Heart right ventricle (tissue), 16 donors: Measurements from ENCODE around the gene SPC24. TPM values are rescaled to one million over a fixed set of nuclear protein-coding genes. Genes with fewer than 3 reads are reported as not detected.
A peak's percentile ranks its signal among the peaks of the same experiment; 100 is the strongest.

Experiments used
- ATAC-seq, 8 donors: fragments of 200-7000 bp; cut with Tn5 transposase; one replicate each; pipeline ENCODE4 v1.9.1; 2020; ENCODE audit warnings: mild to moderate bottlenecking in 8 of 8, moderate library complexity in 8 of 8, moderate number of reproducible peaks in 1 of 8
- DNase-seq, 2 donors: peaks; one replicate each; pipeline ENCODE4 v3.0.0-alpha.2; 2020
- H3K27ac ChIP-seq, 10 donors: fragments of 200-600 bp; sonication (generic) in 2 of 10; one replicate each; pipeline versions ENCODE4 v1.5.0 to v1.8.0; 2020 to 2022; ENCODE audit warnings: mild to moderate bottlenecking in 3 of 10
- H3K27me3 ChIP-seq, 7 donors: fragments of 200-600 bp; one replicate each; pipeline ENCODE4 v1.8.0; 2021 to 2022; ENCODE audit warnings: mild to moderate bottlenecking in 2 of 7
- H3K36me3 ChIP-seq, 9 donors: fragments of 200-600 bp; sonication (generic) in 1 of 9; one replicate each; pipeline versions ENCODE4 v1.5.0 to v1.8.0; 2020 to 2022; ENCODE audit warnings: mild to moderate bottlenecking in 2 of 9
- H3K4me1 ChIP-seq, 9 donors: fragments of 200-600 bp; sonication (generic) in 1 of 9; one replicate each; pipeline versions ENCODE4 v1.5.0 to v1.8.0; 2020 to 2022; ENCODE audit warnings: mild to moderate bottlenecking in 4 of 9
- H3K4me3 ChIP-seq, 10 donors: fragments of 200-600 bp; sonication (generic) in 2 of 10; one replicate each; pipeline versions ENCODE4 v1.5.0 to v1.8.0; 2020 to 2022; ENCODE audit warnings: mild to moderate bottlenecking in 7 of 10, moderate library complexity in 2 of 10
- H3K9me3 ChIP-seq, 11 donors: fragments of 200-600 bp in 10 of 11; sonication (generic) in 2 of 11; one replicate each; pipeline versions ENCODE4 v1.5.0 to v1.8.0; 2013 to 2022; ENCODE audit warnings: mild to moderate bottlenecking in 2 of 11, control low read depth in 1 of 11, moderate library complexity in 1 of 11
- CTCF ChIP-seq, 9 donors: fragments of 200-600 bp; sonication (generic) in 2 of 9; IDR thresholded peaks; one replicate each; pipeline versions ENCODE4 v1.5.0 to v1.8.0; 2021 to 2022; ENCODE audit warnings: antibody characterized with exemption in 9 of 9, mild to moderate bottlenecking in 5 of 9, moderate library complexity in 1 of 9
- WGBS, 2 donors: extraction: QIAGEN DNeasy Blood & Tissue Kit; methylation state at CpG; one replicate each; pipeline ENCODE4 v1.1.7; 2013; ENCODE audit warnings: inconsistent platforms in 1 of 2; 5-methylcytosine and 5-hydroxymethylcytosine counted together
- intact Hi-C, 10 donors: fragments of 100-400 bp; cut with DNase I; formaldehyde crosslinking; loops; one replicate each; pipeline versions ENCODE4 v1.11.1 to v1.14.2; 2022
- polyA plus RNA-seq, 2 donors: library from polyadenylated mRNA; stranded (reverse); fragments of 200-250 nt; gene quantifications; one replicate each; pipeline ENCODE4 v1.2.3, GENCODE V29; 2013
- total RNA-seq, 10 donors: library from RNA; stranded (reverse); fragmentation: NEBNext Ultra II Directional in 3 of 10; extraction: Animal tissue kit (Norgen Biotek cat#: 25700) in 3 of 10; gene quantifications; one replicate each; pipeline versions ENCODE4 v1.2.1 to v1.2.4, GENCODE V29; 2021 to 2023
- donor health status: Arrhythmogenic right ventricular cardiomyopathy.
- donor health status: ischemic (EF 13 %, LVEDD 7.1; RV severe dilation, severe dysfunction).
- donor health status: healthy with polysubstance abuse.
- donor health status: DM: no; HTN: yes; CAD: no.
- donor health status: DM: no; HTN: no; CAD: no.
- donor health status: ischemic (EF 25% LVEDD 6.9; RV normal size, moderate dysfunction).
- donor health status: ischemic (EF 25% LVEDD 5.7; RV mildly dilated, moderate dysfunction).
- donor health status: healthy.
- donor health status: DM: yes; HTN: yes; CAD: no.
- donor health status: Ischemic cardiomyopathy.
- donor health status: ischemic (EF 35%, LVEDD 5.7; RV mildly dilated, moderate dysfunction).
- donor health status: nonischemic (EF 11% LVEDD 7.7; RV severe dilation, severe dysfunction).
- donor health status: DM: yes; HTN: yes; CAD: no.
- donor health status: PGD.
- donor health status: ischemic (EF 29% LVEDD 5.4; RV normal size, mild dysfunction).
- donor health status: nonischemic (EF 23%, LVEDD 6.1; RV moderate dilation, normal function).

Gene SPC24
- total and polyA plus RNA-seq, 12 donors: 0.93 to 8.5 (median 3.2) TPM

DNA sequence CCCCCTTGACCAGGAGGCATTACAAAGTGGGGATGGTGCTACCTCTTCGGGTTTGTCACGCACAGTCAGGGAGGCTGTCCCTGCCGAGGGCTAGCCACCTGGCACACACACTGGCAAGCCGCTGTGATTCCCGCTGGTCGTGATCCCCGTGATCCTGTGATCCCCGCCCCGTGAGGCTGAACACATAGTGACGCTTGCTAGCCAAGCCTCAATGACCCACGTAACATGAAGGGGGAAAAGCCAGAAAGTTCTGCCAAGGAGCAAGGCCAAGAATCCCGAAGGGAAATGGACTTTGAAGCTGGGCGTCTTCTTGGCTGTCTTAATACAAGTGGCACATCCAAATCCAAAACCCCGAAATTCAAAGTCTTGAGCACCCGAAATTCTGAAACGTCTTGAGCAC, 52.6 kb downstream of the SPC24 start:
- TF ChIP-seq CTCF (IDR thresholded peaks at IDR 0.05): no peak
- H3K27me3 ChIP-seq: no peaks in the 10 kb centered on the region
- H3K36me3 ChIP-seq: peaks cover 0 to 100% (median 31%) of the 10 kb centered on the region in 9 donors
- no peak overlapping the region for H3K27ac ChIP-seq
- intact Hi-C loops: loop anchor here in 2 of 10 donors (5.0 to 10.0 kb wide), 2 partner anchors 66 to 68 kb away; no protein-coding TSS in a partner anchor
- WGBS, 2 donors: 86 to 90% methylated on average over 16 of the region's 16 CpGs
- H3K4me1 ChIP-seq: peaks cover 0 to 18% (median 6%) of the 10 kb centered on the region in 9 donors
- DNase-seq (no peak), ATAC-seq (peak in 2 of 8 donors; percentile 25 to 38)
- H3K4me3 ChIP-seq: no peak overlapping the region
- H3K9me3 ChIP-seq: peaks cover 0 to 11% (median 4%) of the 10 kb centered on the region in 11 donors

DNA sequence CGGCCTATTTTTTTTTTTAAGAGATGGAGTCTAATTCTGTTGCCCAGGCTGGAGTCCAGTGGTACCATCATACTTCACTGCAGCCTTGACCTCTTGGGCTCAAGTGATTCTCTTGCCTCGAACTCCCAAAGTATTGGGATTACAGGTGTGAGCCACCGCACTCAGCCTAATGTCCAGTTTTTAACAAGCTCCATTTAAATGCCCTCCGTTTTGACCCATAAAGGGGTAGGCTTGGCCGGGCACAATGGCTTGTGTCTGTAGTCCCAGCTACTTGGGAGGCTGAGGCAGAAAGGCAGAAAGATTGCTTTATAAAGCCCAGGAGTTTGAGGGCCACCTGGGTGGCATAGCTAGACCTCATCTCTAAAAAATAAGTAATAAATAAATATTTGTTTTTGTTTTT, 54.5 kb downstream of the SPC24 start:
- intact Hi-C loops: loop anchor here in 2 of 10 donors (5.0 to 10.0 kb wide), 2 partner anchors 64 to 66 kb away; no protein-coding TSS in a partner anchor
- no peak for ATAC-seq
- WGBS, 2 donors: 92 to 97% methylated on average over 5 of the region's 5 CpGs
- TF ChIP-seq CTCF (IDR thresholded peaks at IDR 0.05): no peak
- Histone ChIP-seq H3K27ac (no peak overlapping the region), H3K4me3 (no peak overlapping the region), H3K4me1 (peaks cover 0 to 31% (median 17%) of the 10 kb centered on the region in 9 donors), H3K9me3 (peaks cover 0 to 11% (median 4%) of the 10 kb centered on the region in 11 donors), H3K27me3 (no peaks in the 10 kb centered on the region), H3K36me3 (peaks cover 0 to 87% (median 17%) of the 10 kb centered on the region in 9 donors)
- DNase-seq: no peak

- Histone ChIP-seq H3K4me1 (peaks cover 4 to 41% (median 26%) of the 10 kb centered on the region in 9 donors), H3K4me3 (no peak overlapping the region), H3K27ac (peak overlapping the region in 4 of 10 donors; percentile 1 to 45 (median 20)), H3K9me3 (peaks cover 0 to 11% (median 4%) of the 10 kb centered on the region in 11 donors), H3K27me3 (no peaks in the 10 kb centered on the region), H3K36me3 (peaks cover 0 to 79% (median 15%) of the 10 kb centered on the region in 9 donors)
- DNase-seq (no peak), ATAC-seq (no peak)
- intact Hi-C loops: loop anchor here in 2 of 10 donors (5.0 to 10.0 kb wide), 2 partner anchors 63 to 65 kb away; no protein-coding TSS in a partner anchor
- WGBS, 2 donors: 59 to 62% methylated on average over 12 of the region's 12 CpGs
- no peak for TF ChIP-seq CTCF (IDR thresholded peaks at IDR 0.05)
Measured at GRCh38 chr19:11100049-11100448, 55.5 kb downstream of the SPC24 start.

GRCh38 chr19:11098861-11099260, 56.7 kb downstream of the SPC24 start:
- TF ChIP-seq CTCF (IDR thresholded peaks at IDR 0.05): no peak
- no peak for ATAC-seq
- no peak for DNase-seq
- no peak overlapping the region for H3K4me3 ChIP-seq
- intact Hi-C loops: no loop called here
- H3K36me3 ChIP-seq: peaks cover 0 to 76% (median 13%) of the 10 kb centered on the region in 9 donors
- H3K9me3 ChIP-seq: peaks cover 0 to 11% (median 4%) of the 10 kb centered on the region in 11 donors
- 86 to 88% methylated on average over 3 of the region's 3 CpGs for WGBS, 2 donors
- no peaks in the 10 kb centered on the region for H3K27me3 ChIP-seq
- H3K27ac ChIP-seq: no peak overlapping the region
- peaks cover 4 to 53% (median 38%) of the 10 kb centered on the region in 9 donors for H3K4me1 ChIP-seq
